ENCODE measurements around the gene PLPP6. TPM values are rescaled to one million over a fixed set of nuclear protein-coding genes. Genes with fewer than 3 reads are reported as not detected.

PLPP6 gene
- total RNA-seq, 8 experiments from 2014 or later: 8.8 to 13.1 (median 10.5) TPM

DNA sequence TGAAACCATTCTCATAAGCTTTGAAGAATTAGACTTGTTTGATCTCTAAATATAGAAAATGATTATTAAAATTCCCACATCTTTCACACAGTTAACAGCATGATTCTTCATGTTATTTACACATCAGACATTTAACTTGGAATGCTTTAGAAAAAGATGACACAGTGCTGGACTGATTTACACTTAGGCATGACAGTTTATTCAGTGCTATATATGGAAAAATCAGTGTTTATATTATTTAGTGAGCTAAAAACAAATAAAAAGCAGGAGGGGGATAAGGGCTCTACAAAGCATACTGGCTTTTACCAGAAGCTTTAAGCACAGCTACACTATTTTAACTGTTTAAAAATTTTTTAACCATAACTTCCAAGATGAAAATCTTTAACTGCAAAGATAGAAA lies 47.3 kb downstream of the PLPP6 start:
- Histone ChIP-seq H3K4me1 (replicated peaks in 1 of 2) (no peaks in the 10 kb centered on the region), H3K4me3 (no peak overlapping the region), H3K27ac (no peak overlapping the region)
- in situ Hi-C loops (cut with MboI; ENCODE audit: low pct_unique_long_range_greater_than_20kb in 2 of 9, low sequenced_read_pairs in 9 of 9, unreplicated experiment in 9 of 9): no loop called here
- peak in 2 of 8 experiments; percentile 7 to 69 for ATAC-seq (replicated peaks in 6 of 8)

- no peak overlapping the region for H3K4me3 ChIP-seq
- H3K27ac ChIP-seq: no peak overlapping the region
- H3K4me1 ChIP-seq (replicated peaks in 1 of 2): no peaks in the 10 kb centered on the region
- in situ Hi-C loops (cut with MboI; ENCODE audit: low pct_unique_long_range_greater_than_20kb in 2 of 9, low sequenced_read_pairs in 9 of 9, unreplicated experiment in 9 of 9): no loop called here
- 61 to 83% (median 64%) methylated on average over 1 to 4 of the region's 7 CpGs; no CpG with 5 or more reads in 5 of the 10 experiments for WGBS, 10 experiments
- ATAC-seq (replicated peaks in 6 of 8): peak in 1 of 8 experiments; percentile 16
These were observed 51.8 kb downstream of the PLPP6 start for GRCh38 chr9:4713849-4714248.

GRCh38 chr9:4714266-4715016 lies 52.3 kb downstream of the PLPP6 start:
- Histone ChIP-seq H3K4me1 (replicated peaks in 1 of 2) (no peaks in the 10 kb centered on the region), H3K4me3 (no peak overlapping the region), H3K27ac (no peak overlapping the region)
- in situ Hi-C loops (cut with MboI; ENCODE audit: low pct_unique_long_range_greater_than_20kb in 2 of 9, low sequenced_read_pairs in 9 of 9, unreplicated experiment in 9 of 9): no loop called here
- ATAC-seq (replicated peaks in 6 of 8): peak in 1 of 8 experiments; percentile 46
- 49 to 100% (median 83%) methylated on average over 1 to 9 of the region's 9 CpGs for WGBS, 10 experiments

Other genes starting within 250 kb of the PLPP6 start
- 10 to 100 TPM in 4 of 8 experiments, 1 to 10 TPM in 1, under 1 TPM in 3; 0.10 to 13.7 (median 8.2) TPM for gene SLC1A1, start 171.8 kb upstream of the PLPP6 start, total RNA-seq
- 10 to 100 TPM in 1 of 8 experiments, 1 to 10 TPM in 6, under 1 TPM in 1; 0.63 to 10.4 (median 2.1) TPM for gene SPATA6L, start 4.2 kb downstream of the PLPP6 start, total RNA-seq
- gene CDC37L1, start 17.3 kb downstream of the PLPP6 start, total RNA-seq: 10 to 100 TPM; 15.4 to 35.6 (median 22.8) TPM
- gene AK3, start 78.9 kb downstream of the PLPP6 start, total RNA-seq: 10 to 100 TPM; 29.0 to 99.5 (median 42.3) TPM
- gene RCL1, start 130.7 kb downstream of the PLPP6 start, total RNA-seq: 10 to 100 TPM; 10.3 to 27.7 (median 18.6) TPM

Data from motor neuron (in vitro differentiated cells).